Esophagus muscularis mucosa (tissue), 4 donors: ENCODE measurements around the gene CFAP54.

Source experiments
- CTCF ChIP-seq, 3 experiments: fragments of 200-600 bp in 2 of 3; fragments of 450-650 bp in 1 of 3; sonication (generic) in 2 of 3; IDR thresholded peaks; one replicate each; pipeline ENCODE4 v1.5.1; 2017 to 2019; ENCODE audit warnings: antibody characterized with exemption in 3 of 3, mild to moderate bottlenecking in 2 of 3, moderate library complexity in 1 of 3
- EP300 ChIP-seq: sonication (generic); formaldehyde crosslinking; IDR thresholded peaks from one replicate; pipeline ENCODE4 v1.6.1; 2017; ENCODE audit warnings: antibody characterized with exemption
- POLR2A ChIP-seq: fragments of 450-650 bp; IDR thresholded peaks from one replicate; pipeline ENCODE4 v1.6.1; 2017; ENCODE audit warnings: antibody characterized with exemption, moderate library complexity, mild to moderate bottlenecking, low read depth
- POLR2AphosphoS5 ChIP-seq, 2 donors: sonication (generic); formaldehyde crosslinking; IDR thresholded peaks; one replicate each; pipeline ENCODE4 v1.6.1; 2017; ENCODE audit warnings: antibody characterized with exemption in 2 of 2

GRCh38 chr12:96590970-96591369, 101.6 kb downstream of the CFAP54 start:
- TF ChIP-seq CTCF (IDR thresholded peaks at IDR 0.05) (no peak), POLR2A (no peak), EP300 (no peak), POLR2AphosphoS5 (IDR thresholded peaks at IDR 0.05) (no peak)
